ENCODE measurements around the gene KRT222. TPM values are rescaled to one million over a fixed set of nuclear protein-coding genes. Genes with fewer than 3 reads are reported as not detected.

The KRT222 gene
- total RNA-seq: not detected in 2 replicates

GRCh38 chr17:40664582-40665333 is at the start of gene KRT222:
Gene KRT222, minus strand, starts transcription at chr17:40665177. Its CDS starts 78 bp downstream, at chr17:40665099.
- no peak for TF ChIP-seq CTCF (IDR thresholded peaks at IDR 0.05; ENCODE audit: insufficient read depth, low read length, severe bottlenecking)
- peak; percentile 32 for FAIRE-seq

GRCh38 chr17:40714473-40714872 is 49.5 kb upstream of the KRT222 start:
- Histone ChIP-seq H3K27me3 (ENCODE audit: control insufficient read depth, insufficient read depth, low read length) (no peaks in the 10 kb centered on the region), H3K36me3 (ENCODE audit: control insufficient read depth, insufficient read depth, low read length) (no peaks in the 10 kb centered on the region), H3K4me3 (ENCODE audit: low read depth, low read length) (no peak overlapping the region)
- FAIRE-seq (no peak), DNase-seq (ENCODE audit: low read depth) (no peak)
- no peak for TF ChIP-seq CTCF (IDR thresholded peaks at IDR 0.05; ENCODE audit: insufficient read depth, low read length, severe bottlenecking)

More at GRCh38 chr17:40664582-40665333, at the start of gene KRT222:
- peaks cover 10% of the 10 kb centered on the region for H3K27me3 ChIP-seq (ENCODE audit: control insufficient read depth, insufficient read depth, low read length)
- no peaks in the 10 kb centered on the region for H3K36me3 ChIP-seq (ENCODE audit: control insufficient read depth, insufficient read depth, low read length)
- DNase-seq (ENCODE audit: low read depth): no peak
- no peak within 1 kb of the TSS for H3K4me3 ChIP-seq (ENCODE audit: low read depth, low read length)

- FAIRE-seq (peak; percentile 28), DNase-seq (ENCODE audit: low read depth) (peak; percentile 51)
- TF ChIP-seq CTCF (IDR thresholded peaks at IDR 0.05; ENCODE audit: insufficient read depth, low read length, severe bottlenecking): no peak
- Histone ChIP-seq H3K4me3 (ENCODE audit: low read depth, low read length) (no peak overlapping the region), H3K36me3 (ENCODE audit: control insufficient read depth, insufficient read depth, low read length) (no peaks in the 10 kb centered on the region), H3K27me3 (ENCODE audit: control insufficient read depth, insufficient read depth, low read length) (no peaks in the 10 kb centered on the region)
Observed at GRCh38 chr17:40707745-40708144, 42.8 kb upstream of the KRT222 start.

- Histone ChIP-seq H3K4me3 (ENCODE audit: low read depth, low read length) (no peak overlapping the region), H3K36me3 (ENCODE audit: control insufficient read depth, insufficient read depth, low read length) (no peaks in the 10 kb centered on the region), H3K27me3 (ENCODE audit: control insufficient read depth, insufficient read depth, low read length) (no peaks in the 10 kb centered on the region)
- no peak for FAIRE-seq
- peak; percentile 48 for DNase-seq (ENCODE audit: low read depth)
- TF ChIP-seq CTCF (IDR thresholded peaks at IDR 0.05; ENCODE audit: insufficient read depth, low read length, severe bottlenecking): no peak
Observed at GRCh38 chr17:40705584-40705983, 40.6 kb upstream of the KRT222 start.

- H3K36me3 ChIP-seq (ENCODE audit: control insufficient read depth, insufficient read depth, low read length): no peaks in the 10 kb centered on the region
- DNase-seq (ENCODE audit: low read depth): peak; percentile 39
- no peak for TF ChIP-seq CTCF (IDR thresholded peaks at IDR 0.05; ENCODE audit: insufficient read depth, low read length, severe bottlenecking)
- FAIRE-seq: no peak
- H3K27me3 ChIP-seq (ENCODE audit: control insufficient read depth, insufficient read depth, low read length): peaks cover 2% of the 10 kb centered on the region
- H3K4me3 ChIP-seq (ENCODE audit: low read depth, low read length): no peak within 1 kb of the TSS
Observed at GRCh38 chr17:40703652-40704051, 38.7 kb upstream of the KRT222 start, which contains the start of gene KRT24. Gene KRT24, minus strand, starts transcription at chr17:40703752. Its CDS starts 59 bp downstream, at chr17:40703693.

Measured in bronchial epithelial cell (primary cell).